OCI-LY3 (cell line): ENCODE results near the gene TMEM97.
A peak's percentile ranks its signal among the peaks of the same experiment; 100 is the strongest.

Experiments used
- H2AFZ ChIP-seq: fragments of 200-600, 300-600 bp; shearing (Covaris generic); 2 replicates; pipeline ENCODE4 v1.6.0; 2014; ENCODE audit warnings: antibody characterized with exemption, low read depth, low read length
- H3K27ac ChIP-seq: fragments of 200-600, 300-600 bp; sonication (generic); 2 replicates; pipeline ENCODE4 v1.5.1; 2014; ENCODE audit warnings: mild to moderate bottlenecking, low read length, moderate library complexity, mixed read lengths
- H3K27me3 ChIP-seq: fragments of 200-600, 300-600 bp; sonication (generic); 2 replicates; pipeline ENCODE4 v1.6.1; 2014; ENCODE audit warnings: low read depth, low read length, mixed read lengths
- H3K36me3 ChIP-seq: fragments of 200-600, 300-600 bp; sonication (generic); replicated peaks from 2 replicates; pipeline ENCODE3; 2014; ENCODE audit warnings: low read depth, low read length, mixed read lengths
- H3K4me1 ChIP-seq: fragments of 300-600, 200-600 bp; sonication (generic); 2 replicates; pipeline ENCODE4 v1.6.1; 2014; ENCODE audit warnings: low read length, mixed read lengths
- H3K4me2 ChIP-seq: fragments of 200-600, 300-600 bp; sonication (generic); 2 replicates; pipeline ENCODE4 v1.6.1; 2014; ENCODE audit warnings: low read length, mixed read lengths
- H3K4me3 ChIP-seq: fragments of 300-600, 200-600 bp; sonication (generic); 2 replicates; pipeline ENCODE4 v1.5.1; 2014; ENCODE audit warnings: antibody characterized with exemption, mild to moderate bottlenecking, low read length, moderate library complexity
- H3K79me2 ChIP-seq: fragments of 300-600, 200-600 bp; shearing (Covaris generic); 2 replicates; pipeline ENCODE4 v1.6.1; 2014; ENCODE audit warnings: mild to moderate bottlenecking, low read length, mixed read lengths
- H3K9ac ChIP-seq: fragments of 300-600, 200-600 bp; shearing (Covaris generic); 2 replicates; pipeline ENCODE4 v1.6.0; 2014; ENCODE audit warnings: mild to moderate bottlenecking, low read length, moderate library complexity
- H3K9me3 ChIP-seq: fragments of 200-600, 300-600 bp; shearing (Covaris generic); 2 replicates; pipeline ENCODE4 v1.6.1; 2014; ENCODE audit warnings: low read length, mixed read lengths; ENCODE audit not compliant: insufficient read depth
- H4K20me1 ChIP-seq: fragments of 200-600, 300-600 bp; sonication (generic); 2 replicates; pipeline ENCODE4 v1.6.1; 2016; ENCODE audit warnings: low read length, mixed read lengths; ENCODE audit not compliant: insufficient read depth
- EZH2phosphoT487 ChIP-seq: fragments of 200-600 bp; shearing (Covaris generic); IDR thresholded peaks from 2 replicates; pipeline ENCODE4 v1.6.1; 2018; ENCODE audit warnings: antibody characterized with exemption, mixed run types, low read depth
- TF ChIP-seq, protein P1 (sequence below): fragments of 200-600, 300-600 bp; sonication (generic); IDR thresholded peaks from 2 replicates; pipeline ENCODE4 v1.5.1; 2014; ENCODE audit warnings: antibody characterized with exemption, low read length, low read depth

Gene TMEM97

DNA sequence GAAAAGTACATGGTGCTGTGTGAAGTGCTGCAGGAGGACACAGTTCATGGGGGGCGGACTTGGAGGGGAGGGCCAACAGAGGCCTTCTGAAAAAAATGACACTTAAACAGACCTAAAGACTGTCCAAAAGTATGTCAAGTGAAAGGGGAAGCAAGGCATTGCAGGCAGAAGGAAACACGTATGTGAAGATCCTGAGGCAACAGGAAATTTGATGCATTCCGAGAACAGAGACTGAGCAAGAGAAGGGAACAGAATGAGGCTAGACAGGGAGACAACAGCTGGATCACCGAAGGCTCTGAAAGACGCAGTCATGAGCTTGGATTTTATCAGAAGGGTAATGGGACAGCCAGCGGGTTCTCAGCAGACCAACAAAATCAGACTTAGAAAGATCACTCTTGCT, 15.2 kb downstream of the TMEM97 start:
- Histone ChIP-seq H3K27me3 (no peaks in the 10 kb centered on the region), H3K4me2 (peak overlapping the region; percentile 97), H2AFZ (no peak overlapping the region), H3K4me1 (peaks cover 15% of the 10 kb centered on the region), H3K79me2 (peaks cover 24% of the 10 kb centered on the region), H3K9ac (peak overlapping the region; percentile 53), H3K4me3 (peak overlapping the region; percentile 82), H3K9me3 (no peaks in the 10 kb centered on the region), H3K27ac (no peak overlapping the region), H4K20me1 (no peaks in the 10 kb centered on the region), H3K36me3 (peaks cover 5% of the 10 kb centered on the region)
- TF ChIP-seq EZH2phosphoT487 = no peak
- TF ChIP-seq, protein P1, sequence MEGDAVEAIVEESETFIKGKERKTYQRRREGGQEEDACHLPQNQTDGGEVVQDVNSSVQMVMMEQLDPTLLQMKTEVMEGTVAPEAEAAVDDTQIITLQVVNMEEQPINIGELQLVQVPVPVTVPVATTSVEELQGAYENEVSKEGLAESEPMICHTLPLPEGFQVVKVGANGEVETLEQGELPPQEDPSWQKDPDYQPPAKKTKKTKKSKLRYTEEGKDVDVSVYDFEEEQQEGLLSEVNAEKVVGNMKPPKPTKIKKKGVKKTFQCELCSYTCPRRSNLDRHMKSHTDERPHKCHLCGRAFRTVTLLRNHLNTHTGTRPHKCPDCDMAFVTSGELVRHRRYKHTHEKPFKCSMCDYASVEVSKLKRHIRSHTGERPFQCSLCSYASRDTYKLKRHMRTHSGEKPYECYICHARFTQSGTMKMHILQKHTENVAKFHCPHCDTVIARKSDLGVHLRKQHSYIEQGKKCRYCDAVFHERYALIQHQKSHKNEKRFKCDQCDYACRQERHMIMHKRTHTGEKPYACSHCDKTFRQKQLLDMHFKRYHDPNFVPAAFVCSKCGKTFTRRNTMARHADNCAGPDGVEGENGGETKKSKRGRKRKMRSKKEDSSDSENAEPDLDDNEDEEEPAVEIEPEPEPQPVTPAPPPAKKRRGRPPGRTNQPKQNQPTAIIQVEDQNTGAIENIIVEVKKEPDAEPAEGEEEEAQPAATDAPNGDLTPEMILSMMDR = no peak

DNA sequence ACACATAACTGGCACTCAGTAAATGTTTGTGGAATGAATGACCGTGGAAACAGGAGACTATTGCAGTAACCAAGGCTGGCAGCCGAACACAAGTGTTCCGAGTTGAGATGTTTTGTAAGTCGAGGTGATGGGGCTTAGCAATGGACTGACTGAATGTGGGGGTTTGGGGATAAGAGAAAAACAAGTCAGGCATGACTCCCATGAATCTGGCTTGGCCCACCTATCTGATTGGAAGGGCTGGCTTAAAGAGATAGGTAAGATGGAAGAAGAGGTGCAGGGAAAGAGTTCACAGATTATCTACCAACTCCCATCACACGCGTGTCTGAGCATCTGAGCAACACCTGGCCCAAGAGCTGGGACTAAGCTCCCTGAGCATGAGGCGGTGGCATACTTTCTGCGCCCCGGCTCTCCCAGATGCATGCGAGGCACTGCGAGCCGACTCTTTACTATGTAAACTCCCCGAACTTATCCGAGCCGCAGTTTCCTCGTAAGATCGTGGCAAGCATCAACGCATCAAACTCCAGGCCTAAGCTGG, 15.7 kb downstream of the TMEM97 start:
- Histone ChIP-seq H3K4me3 (peak overlapping the region; percentile 82), H3K4me1 (peaks cover 15% of the 10 kb centered on the region), H3K9me3 (no peaks in the 10 kb centered on the region), H3K4me2 (peak overlapping the region; percentile 97), H3K79me2 (peaks cover 21% of the 10 kb centered on the region), H2AFZ (peak overlapping the region; percentile 24; the same call in 1 of the 2 replicates), H3K9ac (peak overlapping the region; percentile 53), H3K27ac (no peak overlapping the region), H4K20me1 (no peaks in the 10 kb centered on the region), H3K27me3 (no peaks in the 10 kb centered on the region), H3K36me3 (peaks cover 2% of the 10 kb centered on the region)
- TF ChIP-seq, protein P1 = no peak

DNA sequence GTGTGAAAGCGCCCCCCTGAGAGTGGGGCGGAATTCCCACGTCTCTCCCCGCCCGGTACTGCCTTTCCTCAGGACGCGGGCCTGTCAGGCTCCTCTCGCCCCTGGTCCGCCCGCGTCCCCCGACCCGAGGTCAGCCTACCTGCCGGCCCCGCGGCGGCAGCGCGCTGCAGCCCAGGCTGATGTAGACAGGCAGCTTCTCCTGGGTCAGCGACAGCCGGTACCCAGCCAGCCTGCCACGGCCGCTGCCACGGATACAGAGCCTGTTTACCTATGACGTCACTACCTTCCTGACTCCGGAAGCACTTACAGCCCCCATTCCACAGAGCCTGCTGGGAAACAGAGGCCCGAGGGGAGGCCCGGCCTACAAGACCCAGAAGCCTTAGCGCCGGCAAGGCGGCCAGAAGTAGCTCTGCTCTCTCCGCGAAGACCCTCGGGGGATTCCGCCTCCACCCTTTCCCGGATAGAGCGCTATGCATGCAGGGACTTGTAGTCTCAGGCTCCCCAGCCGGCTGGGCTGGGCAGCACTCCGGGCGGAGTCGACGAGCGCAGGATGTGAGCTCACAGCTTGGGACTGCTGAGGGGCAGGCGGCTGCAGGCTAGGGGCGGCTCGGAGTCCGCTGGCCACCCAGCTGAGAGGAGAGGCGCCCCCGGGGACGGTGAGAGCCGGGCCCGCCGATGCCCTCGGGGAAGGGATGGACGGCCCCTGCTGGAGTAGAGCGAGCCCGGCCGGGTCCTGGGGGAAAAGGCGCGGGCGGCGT, 16.4 kb downstream of the TMEM97 start, which contains the start of the genes IFT20 and TNFAIP1:
TSS of gene IFT20 (minus strand) at position 272 of the 758 bp plus-strand sequence. CDS start 3,487 bp downstream, outside the sequence.
TSS of gene TNFAIP1 (plus strand) at position 561 of the 758 bp plus-strand sequence. CDS start 3,761 bp downstream, outside the sequence.
- Histone ChIP-seq H3K27me3 (no peaks in the 10 kb centered on the region), H4K20me1 (no peaks in the 10 kb centered on the region), H2AFZ (peak within 1 kb of the TSS; percentile 49; the same call in 1 of the 2 replicates), H3K9me3 (no peaks in the 10 kb centered on the region), H3K27ac (peak within 1 kb of the TSS; percentile 24; the same call in 1 of the 2 replicates), H3K79me2 (peaks cover 21% of the 10 kb centered on the region), H3K4me2 (peak within 1 kb of the TSS; percentile 97), H3K9ac (peak within 1 kb of the TSS; percentile 80), H3K36me3 (peaks cover 2% of the 10 kb centered on the region), H3K4me1 (peaks cover 15% of the 10 kb centered on the region), H3K4me3 (peak within 1 kb of the TSS; percentile 82)
- no peak for TF ChIP-seq EZH2phosphoT487
- TF ChIP-seq, protein P1 = no peak
